H1 (cell line): Measurements from ENCODE around the gene RIMBP2. TPM values are rescaled to one million over a fixed set of nuclear protein-coding genes. Genes with fewer than 3 reads are reported as not detected.

Source experiments
- CTCF ChIA-PET: fragments of 300-600 bp; sonication (Branson Sonifier 250); formaldehyde crosslinking; loops from one replicate; lab custom pipeline; 2021; ENCODE audit not compliant: partially characterized antibody; lab: Charles Lee
- POLR2A ChIA-PET: fragments of 300-600 bp; sonication (Branson Sonifier 250); formaldehyde crosslinking; loops from one replicate; lab custom pipeline; 2021; ENCODE audit warnings: inconsistent platforms; ENCODE audit not compliant: partially characterized antibody; lab: Charles Lee
- DNase-seq, 2 experiments: peaks; one replicate each; pipeline versions ENCODE4 v3.0.0 to v3.0.0-alpha.2; 2010 to 2022; ENCODE audit warnings: low spot score in 2 of 2, low read depth in 1 of 2, mixed read lengths in 1 of 2
- FAIRE-seq: peaks from 2 replicates; lab custom pipeline; 2011; peaks lifted over from hg19 to GRCh38; lab: Jason Lieb, UNC
- H2AFZ ChIP-seq: 2 replicates; pipeline ENCODE4 v1.8.1; 2012; ENCODE audit warnings: low read length, inconsistent platforms
- H2AK5ac ChIP-seq: 2 replicates; pipeline ENCODE4 v1.6.1; 2013; ENCODE audit warnings: low read depth, low read length
- H2BK120ac ChIP-seq: replicated peaks from 2 replicates; pipeline ENCODE3; 2013; ENCODE audit warnings: low read depth, low read length, inconsistent platforms
- H2BK12ac ChIP-seq: 2 replicates; pipeline ENCODE4 v1.6.1; 2013; ENCODE audit warnings: low read depth, low read length
- H2BK15ac ChIP-seq: 2 replicates; pipeline ENCODE4 v1.6.1; 2013; ENCODE audit warnings: low read length
- H2BK20ac ChIP-seq: 2 replicates; pipeline ENCODE4 v1.6.1; 2013; ENCODE audit warnings: low read length
- H2BK5ac ChIP-seq: 2 replicates; pipeline ENCODE4 v1.6.1; 2013; ENCODE audit warnings: low read depth, low read length
- H3K14ac ChIP-seq: 2 replicates; pipeline ENCODE4 v1.6.1; 2013; ENCODE audit warnings: inconsistent platforms; ENCODE audit not compliant: insufficient read length
- H3K18ac ChIP-seq: 2 replicates; pipeline ENCODE4 v1.6.1; 2013; ENCODE audit warnings: low read length; ENCODE audit errors: extremely low read depth
- H3K23ac ChIP-seq: 2 replicates; pipeline ENCODE4 v1.6.1; 2013; ENCODE audit warnings: inconsistent platforms; ENCODE audit not compliant: insufficient read length
- H3K23me2 ChIP-seq: 2 replicates; pipeline ENCODE4 v1.6.1; 2013; ENCODE audit warnings: low read depth, low read length
- H3K27ac ChIP-seq: 2 replicates; pipeline ENCODE4 v1.6.1; 2011; ENCODE audit warnings: low read depth, low read length, inconsistent platforms
- H3K27me3 ChIP-seq, 4 experiments: replicated peaks in 1 of 4; 1 replicate in 1 of 4; 2 replicates in 3 of 4; pipeline versions ENCODE4 v1.6.1 to v1.8.1; 2011 to 2013; ENCODE audit warnings: low read length in 3 of 4, mild to moderate bottlenecking in 3 of 4, inconsistent platforms in 2 of 4, mixed read lengths in 2 of 4, moderate library complexity in 1 of 4; ENCODE audit not compliant: control insufficient read depth in 3 of 4, insufficient read depth in 3 of 4; ENCODE audit errors: extremely low read depth in 1 of 4
- H3K36me3 ChIP-seq, 4 experiments: 2 replicates each; pipeline versions ENCODE4 v1.6.1 to v1.8.1; 2011 to 2013; ENCODE audit warnings: mild to moderate bottlenecking in 4 of 4, low read length in 3 of 4, moderate library complexity in 2 of 4, control low read depth in 1 of 4, inconsistent platforms in 1 of 4; ENCODE audit not compliant: insufficient read depth in 4 of 4, control insufficient read depth in 2 of 4
- H3K4ac ChIP-seq: replicated peaks from 2 replicates; pipeline ENCODE3; 2013; ENCODE audit warnings: low read length, low read depth, mixed read lengths, inconsistent platforms; ENCODE audit not compliant: insufficient read length
- H3K4me1 ChIP-seq, 4 experiments: replicated peaks in 1 of 4; 1 replicate in 1 of 4; 2 replicates in 3 of 4; pipeline versions ENCODE4 v1.6.1 to v1.8.1; 2011 to 2013; ENCODE audit warnings: low read length in 3 of 4, inconsistent platforms in 2 of 4, mixed read lengths in 1 of 4; ENCODE audit not compliant: insufficient read depth in 4 of 4, control insufficient read depth in 3 of 4
- H3K4me2 ChIP-seq, 2 experiments: 2 replicates each; pipeline versions ENCODE4 v1.6.1 to v1.8.1; 2011 to 2013; ENCODE audit warnings: low read depth in 2 of 2, low read length in 2 of 2, control low read depth in 1 of 2, inconsistent platforms in 1 of 2, mild to moderate bottlenecking in 1 of 2; ENCODE audit not compliant: insufficient read depth in 1 of 2
- H3K4me3 ChIP-seq, 4 experiments: fragments of 200-600, 300-600 bp in 1 of 4; sonication (generic), shearing (Covaris generic), sonication (Bioruptor Twin) in 1 of 4; 2 replicates each; pipeline versions ENCODE4 v1.5.1 to v1.8.1; 2011 to 2016; ENCODE audit warnings: low read length in 4 of 4, low read depth in 3 of 4, control low read depth in 2 of 4, inconsistent platforms in 2 of 4, mild to moderate bottlenecking in 2 of 4, mixed read lengths in 1 of 4, moderate library complexity in 1 of 4; ENCODE audit not compliant: insufficient read depth in 2 of 4; ENCODE audit errors: extremely low read depth in 1 of 4
- H3K56ac ChIP-seq: replicated peaks from 2 replicates; pipeline ENCODE3; 2013; ENCODE audit warnings: low read depth, mild to moderate bottlenecking, mixed read lengths, low read length, inconsistent platforms; ENCODE audit not compliant: insufficient read length
- H3K79me1 ChIP-seq: 2 replicates; pipeline ENCODE4 v1.6.1; 2013; ENCODE audit warnings: low read depth, low read length, control low read depth
- H3K79me2 ChIP-seq, 2 experiments: 2 replicates each; pipeline versions ENCODE4 v1.6.1 to v1.8.1; 2012 to 2013; ENCODE audit warnings: low read length in 2 of 2, mild to moderate bottlenecking in 2 of 2, inconsistent platforms in 1 of 2; ENCODE audit not compliant: insufficient read depth in 2 of 2, control insufficient read depth in 1 of 2
- H3K9ac ChIP-seq, 4 experiments: replicated peaks in 1 of 4; 1 replicate in 1 of 4; 2 replicates in 3 of 4; pipeline versions ENCODE4 v1.6.1 to v1.8.1; 2011 to 2013; ENCODE audit warnings: low read depth in 3 of 4, low read length in 3 of 4, control low read depth in 2 of 4, mild to moderate bottlenecking in 2 of 4, moderate library complexity in 2 of 4, inconsistent platforms in 1 of 4; ENCODE audit errors: extremely low read depth in 1 of 4
- H3K9me3 ChIP-seq, 2 experiments: 2 replicates each; pipeline versions ENCODE4 v1.6.1 to v1.8.1; 2012 to 2013; ENCODE audit warnings: mild to moderate bottlenecking in 2 of 2, moderate library complexity in 2 of 2, control low read depth in 1 of 2, inconsistent platforms in 1 of 2, low read depth in 1 of 2, low read length in 1 of 2, mixed read lengths in 1 of 2; ENCODE audit not compliant: insufficient read depth in 2 of 2
- H4K20me1 ChIP-seq, 2 experiments: replicated peaks in 1 of 2; 2 replicates each; pipeline versions ENCODE3 to v1.8.1; 2011 to 2013; ENCODE audit warnings: inconsistent platforms in 2 of 2, low read length in 2 of 2, mild to moderate bottlenecking in 1 of 2; ENCODE audit not compliant: insufficient read depth in 2 of 2, control insufficient read depth in 1 of 2
- H4K5ac ChIP-seq: 2 replicates; pipeline ENCODE4 v1.6.1; 2013; ENCODE audit warnings: low read length, low read depth, mixed read lengths, inconsistent platforms; ENCODE audit not compliant: insufficient read length
- H4K8ac ChIP-seq: 2 replicates; pipeline ENCODE4 v1.8.0; 2013; ENCODE audit warnings: mild to moderate bottlenecking, moderate library complexity, low read length, inconsistent platforms; ENCODE audit not compliant: insufficient read depth; ENCODE audit errors: extremely low read depth
- H4K91ac ChIP-seq: replicated peaks from 2 replicates; pipeline ENCODE3; 2013; ENCODE audit warnings: low read length, mixed read lengths, inconsistent platforms; ENCODE audit not compliant: insufficient read length
- CBX5 ChIP-seq: fragments of 300-800, 300-1000 bp; sonication (generic); IDR thresholded peaks from 2 replicates; pipeline ENCODE4 v1.7.1; 2016; ENCODE audit warnings: antibody characterized with exemption, low read length, low read depth
- CTCF ChIP-seq, 3 experiments: IDR thresholded peaks; 1 replicate in 2 of 3; 2 replicates in 1 of 3; pipeline versions ENCODE4 v1.5.1 to v1.6.1; 2011; ENCODE audit warnings: low read length in 3 of 3, mild to moderate bottlenecking in 3 of 3, inconsistent platforms in 2 of 3, low read depth in 1 of 3, moderate library complexity in 1 of 3; ENCODE audit not compliant: insufficient read depth in 1 of 3; ENCODE audit errors: control extremely low read depth in 1 of 3
- E2F6 ChIP-seq: IDR thresholded peaks from 2 replicates; pipeline ENCODE4 v1.6.1; 2012; ENCODE audit warnings: inconsistent platforms
- GABPA ChIP-seq: IDR thresholded peaks from 2 replicates; pipeline ENCODE4 v1.6.1; 2011; ENCODE audit warnings: mild to moderate bottlenecking, low read length, moderate library complexity, borderline replicate concordance; ENCODE audit not compliant: insufficient read depth
- TAF1 ChIP-seq: IDR thresholded peaks from 2 replicates; pipeline ENCODE4 v1.6.1; 2011; ENCODE audit warnings: mild to moderate bottlenecking, low read depth, low read length
- WGBS, 2 experiments: shearing (Covaris generic) in 1 of 2; methylation state at CpG; one replicate each; pipeline versions ENCODE4 v1.1.6 to v1.1.7; 2013 to 2015; ENCODE audit warnings: low lambda C conversion rate in 2 of 2, mixed read lengths in 2 of 2, inconsistent platforms in 1 of 2, low coverage in 1 of 2, missing lambda C conversion rate in 1 of 2; ENCODE audit not compliant: insufficient replicate concordance in 2 of 2, insufficient coverage in 1 of 2, insufficient read length in 1 of 2; ENCODE audit errors: extremely low coverage in 1 of 2, missing lambda C conversion rate in 1 of 2; 5-methylcytosine and 5-hydroxymethylcytosine counted together
- polyA plus RNA-seq, 7 experiments: library from polyadenylated mRNA; depleted of rRNA in 3 of 7; stranded (reverse) in 5 of 7; unstranded in 2 of 7; fragments of >200 nt in 5 of 7; fragments of 200-250 nt in 2 of 7; gene quantifications; 1 replicate in 5 of 7; 2 replicates in 1 of 7; 4 replicates in 1 of 7; pipeline versions ENCODE4 v1.2.1 to v1.2.3, GENCODE V29; 2011 to 2013; ENCODE audit warnings: missing spikeins in 2 of 7, mixed read lengths in 2 of 7
- total RNA-seq: library from RNA; stranded (reverse); fragmentation: NEBNext Ultra II Directional; extraction: Animal tissue kit (Norgen Biotek cat#: 25700); gene quantifications from 2 replicates; pipeline ENCODE4 v1.2.1, GENCODE V29; 2021

Gene RIMBP2
- total and polyA plus RNA-seq, 2 of the 8 experiments (the other 6 are each of a cell fraction or from before 2014, with no cell fraction given): 0.18 to 0.65 TPM

GRCh38 chr12:130742716-130743115 lies 26.6 kb upstream of the RIMBP2 start:
- no peaks in the 10 kb centered on the region for H3K9me3 ChIP-seq
- ChIA-PET CTCF (no interaction called here), POLR2A (no interaction called here)
- no peak overlapping the region for H4K91ac ChIP-seq
- peaks cover 0 to 1% of the 10 kb centered on the region in 2 experiments for H4K20me1 ChIP-seq
- no peak overlapping the region for H3K9ac ChIP-seq
- no peak overlapping the region for H2BK12ac ChIP-seq
- H2BK120ac ChIP-seq: no peak overlapping the region
- H4K8ac ChIP-seq: no peak overlapping the region
- DNase-seq (no peak), FAIRE-seq (no peak)
- no peak for TF ChIP-seq E2F6
- no peak for TF ChIP-seq CBX5
- TF ChIP-seq TAF1: no peak
- TF ChIP-seq GABPA: no peak
- no peak for TF ChIP-seq CTCF (IDR thresholded peaks at IDR 0.05; ENCODE audit: control extremely low read depth in 1 of 3, insufficient read depth in 1 of 3, low read depth in 1 of 3, low read length in 3 of 3)
- H3K23me2 ChIP-seq: no peaks in the 10 kb centered on the region
- no peak overlapping the region for H3K27ac ChIP-seq
- no peaks in the 10 kb centered on the region for H3K27me3 ChIP-seq
- no peaks in the 10 kb centered on the region for H3K79me2 ChIP-seq
- no peaks in the 10 kb centered on the region for H3K4me1 ChIP-seq
- no peak overlapping the region for H2BK15ac ChIP-seq
- no peaks in the 10 kb centered on the region for H3K79me1 ChIP-seq
- H3K4me2 ChIP-seq: no peak overlapping the region
- H3K18ac ChIP-seq: no peak overlapping the region
- H3K56ac ChIP-seq: no peak overlapping the region
- H3K4ac ChIP-seq: no peak overlapping the region
- H4K5ac ChIP-seq: no peak overlapping the region
- H2AK5ac ChIP-seq: no peak overlapping the region
- no peak overlapping the region for H3K14ac ChIP-seq
- H3K4me3 ChIP-seq: no peak overlapping the region
- H3K23ac ChIP-seq: no peak overlapping the region
- H3K36me3 ChIP-seq: no peaks in the 10 kb centered on the region
- no peak overlapping the region for H2BK5ac ChIP-seq
- WGBS, 2 experiments: 92% methylated on average over 1 of the region's 1 CpG; no CpG with 5 or more reads in 1 of the 2 experiments
- H2AFZ ChIP-seq: no peak overlapping the region
- H2BK20ac ChIP-seq: no peak overlapping the region
